WTC11 (cell line): Measurements from ENCODE around the gene TM4SF18.

Experiments used
- ATF1 ChIP-seq: sonication (generic); formaldehyde crosslinking; IDR thresholded peaks from 2 replicates; pipeline ENCODE4 v1.8.1; 2023; ENCODE audit warnings: mild to moderate bottlenecking, moderate library complexity, missing genetic modification reagents
- MYBL2 ChIP-seq: sonication (generic); formaldehyde crosslinking; IDR thresholded peaks from 2 replicates; pipeline ENCODE4 v1.8.1; 2023; ENCODE audit warnings: mild to moderate bottlenecking, moderate library complexity, missing genetic modification reagents
- NFE2L1 ChIP-seq: sonication (generic); formaldehyde crosslinking; IDR thresholded peaks from 2 replicates; pipeline ENCODE4 v1.8.1; 2023; ENCODE audit warnings: missing genetic modification reagents
- SMAD3 ChIP-seq: sonication (generic); formaldehyde crosslinking; IDR thresholded peaks from 2 replicates; pipeline ENCODE4 v1.8.0; 2022; ENCODE audit warnings: missing genetic modification reagents, mild to moderate bottlenecking, borderline replicate concordance
- SP1 ChIP-seq: sonication (generic); formaldehyde crosslinking; conservative IDR thresholded peaks from 2 replicates; pipeline ENCODE4 v1.8.1; 2022; ENCODE audit warnings: missing genetic modification reagents
- TEAD4 ChIP-seq: sonication (generic); formaldehyde crosslinking; IDR thresholded peaks from 2 replicates; pipeline ENCODE4 v1.8.0; 2022; ENCODE audit warnings: mild to moderate bottlenecking, missing genetic modification reagents
- ZNF121 ChIP-seq: sonication (generic); formaldehyde crosslinking; IDR thresholded peaks from 2 replicates; pipeline ENCODE4 v1.8.0; 2023; ENCODE audit warnings: missing genetic modification reagents
- TF ChIP-seq, protein P1 (sequence below): fragments of 200-600 bp; IDR thresholded peaks from 2 replicates; pipeline ENCODE4 v1.8.0; 2022; ENCODE audit warnings: antibody characterized with exemption
- TF ChIP-seq, protein P2 (sequence below): sonication (generic); formaldehyde crosslinking; conservative IDR thresholded peaks from 2 replicates; pipeline ENCODE4 v1.8.1; 2022; ENCODE audit warnings: mild to moderate bottlenecking, missing genetic modification reagents
- TF ChIP-seq, protein P3 (sequence below): sonication (generic); formaldehyde crosslinking; IDR thresholded peaks from 2 replicates; pipeline ENCODE4 v1.8.0; 2022; ENCODE audit warnings: mild to moderate bottlenecking, missing genetic modification reagents
- TF ChIP-seq, protein P4 (sequence below): sonication (generic); formaldehyde crosslinking; IDR thresholded peaks from 2 replicates; pipeline ENCODE4 v1.8.0; 2022; ENCODE audit warnings: missing genetic modification reagents
- TF ChIP-seq, protein P5 (sequence below): fragments of 250-450 bp; sonication (Bioruptor Pico); conservative IDR thresholded peaks from 2 replicates; pipeline ENCODE4 v1.9.0; 2021; ENCODE audit warnings: mild to moderate bottlenecking

DNA sequence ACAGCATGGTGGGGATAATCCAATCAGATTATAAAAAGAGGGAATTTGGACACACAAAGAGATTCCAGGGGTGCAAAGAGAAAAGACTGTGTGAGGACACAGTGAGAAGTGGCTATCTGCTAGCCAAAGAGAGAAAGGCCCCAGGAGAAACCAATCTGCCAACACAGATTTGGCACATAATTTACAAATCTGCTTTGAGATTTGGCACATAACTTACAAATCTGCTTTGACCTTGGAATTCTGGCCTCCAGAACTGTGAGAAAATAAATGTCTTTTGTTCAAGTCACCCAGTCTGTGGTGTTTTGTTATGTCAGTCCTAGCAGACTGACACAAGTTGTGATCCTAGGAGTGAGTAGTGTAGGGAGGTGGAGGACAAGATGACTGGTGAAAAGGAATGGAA, 3.5 kb upstream of the TM4SF18 start:
- TF ChIP-seq MYBL2, result no peak
- TF ChIP-seq NFE2L1 (CRISPR knock-in tag), result no peak
- TF ChIP-seq, protein P1, sequence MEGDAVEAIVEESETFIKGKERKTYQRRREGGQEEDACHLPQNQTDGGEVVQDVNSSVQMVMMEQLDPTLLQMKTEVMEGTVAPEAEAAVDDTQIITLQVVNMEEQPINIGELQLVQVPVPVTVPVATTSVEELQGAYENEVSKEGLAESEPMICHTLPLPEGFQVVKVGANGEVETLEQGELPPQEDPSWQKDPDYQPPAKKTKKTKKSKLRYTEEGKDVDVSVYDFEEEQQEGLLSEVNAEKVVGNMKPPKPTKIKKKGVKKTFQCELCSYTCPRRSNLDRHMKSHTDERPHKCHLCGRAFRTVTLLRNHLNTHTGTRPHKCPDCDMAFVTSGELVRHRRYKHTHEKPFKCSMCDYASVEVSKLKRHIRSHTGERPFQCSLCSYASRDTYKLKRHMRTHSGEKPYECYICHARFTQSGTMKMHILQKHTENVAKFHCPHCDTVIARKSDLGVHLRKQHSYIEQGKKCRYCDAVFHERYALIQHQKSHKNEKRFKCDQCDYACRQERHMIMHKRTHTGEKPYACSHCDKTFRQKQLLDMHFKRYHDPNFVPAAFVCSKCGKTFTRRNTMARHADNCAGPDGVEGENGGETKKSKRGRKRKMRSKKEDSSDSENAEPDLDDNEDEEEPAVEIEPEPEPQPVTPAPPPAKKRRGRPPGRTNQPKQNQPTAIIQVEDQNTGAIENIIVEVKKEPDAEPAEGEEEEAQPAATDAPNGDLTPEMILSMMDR, result no peak
- TF ChIP-seq, protein P2, sequence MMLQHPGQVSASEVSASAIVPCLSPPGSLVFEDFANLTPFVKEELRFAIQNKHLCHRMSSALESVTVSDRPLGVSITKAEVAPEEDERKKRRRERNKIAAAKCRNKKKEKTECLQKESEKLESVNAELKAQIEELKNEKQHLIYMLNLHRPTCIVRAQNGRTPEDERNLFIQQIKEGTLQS (CRISPR knock-in tag), result no peak
- TF ChIP-seq ATF1 (CRISPR knock-in tag), result no peak
- TF ChIP-seq SMAD3 (CRISPR knock-in tag), result no peak
- no peak for TF ChIP-seq ZNF121
- TF ChIP-seq, protein P3, sequence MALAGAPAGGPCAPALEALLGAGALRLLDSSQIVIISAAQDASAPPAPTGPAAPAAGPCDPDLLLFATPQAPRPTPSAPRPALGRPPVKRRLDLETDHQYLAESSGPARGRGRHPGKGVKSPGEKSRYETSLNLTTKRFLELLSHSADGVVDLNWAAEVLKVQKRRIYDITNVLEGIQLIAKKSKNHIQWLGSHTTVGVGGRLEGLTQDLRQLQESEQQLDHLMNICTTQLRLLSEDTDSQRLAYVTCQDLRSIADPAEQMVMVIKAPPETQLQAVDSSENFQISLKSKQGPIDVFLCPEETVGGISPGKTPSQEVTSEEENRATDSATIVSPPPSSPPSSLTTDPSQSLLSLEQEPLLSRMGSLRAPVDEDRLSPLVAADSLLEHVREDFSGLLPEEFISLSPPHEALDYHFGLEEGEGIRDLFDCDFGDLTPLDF, result no peak
- TF ChIP-seq, protein P4, sequence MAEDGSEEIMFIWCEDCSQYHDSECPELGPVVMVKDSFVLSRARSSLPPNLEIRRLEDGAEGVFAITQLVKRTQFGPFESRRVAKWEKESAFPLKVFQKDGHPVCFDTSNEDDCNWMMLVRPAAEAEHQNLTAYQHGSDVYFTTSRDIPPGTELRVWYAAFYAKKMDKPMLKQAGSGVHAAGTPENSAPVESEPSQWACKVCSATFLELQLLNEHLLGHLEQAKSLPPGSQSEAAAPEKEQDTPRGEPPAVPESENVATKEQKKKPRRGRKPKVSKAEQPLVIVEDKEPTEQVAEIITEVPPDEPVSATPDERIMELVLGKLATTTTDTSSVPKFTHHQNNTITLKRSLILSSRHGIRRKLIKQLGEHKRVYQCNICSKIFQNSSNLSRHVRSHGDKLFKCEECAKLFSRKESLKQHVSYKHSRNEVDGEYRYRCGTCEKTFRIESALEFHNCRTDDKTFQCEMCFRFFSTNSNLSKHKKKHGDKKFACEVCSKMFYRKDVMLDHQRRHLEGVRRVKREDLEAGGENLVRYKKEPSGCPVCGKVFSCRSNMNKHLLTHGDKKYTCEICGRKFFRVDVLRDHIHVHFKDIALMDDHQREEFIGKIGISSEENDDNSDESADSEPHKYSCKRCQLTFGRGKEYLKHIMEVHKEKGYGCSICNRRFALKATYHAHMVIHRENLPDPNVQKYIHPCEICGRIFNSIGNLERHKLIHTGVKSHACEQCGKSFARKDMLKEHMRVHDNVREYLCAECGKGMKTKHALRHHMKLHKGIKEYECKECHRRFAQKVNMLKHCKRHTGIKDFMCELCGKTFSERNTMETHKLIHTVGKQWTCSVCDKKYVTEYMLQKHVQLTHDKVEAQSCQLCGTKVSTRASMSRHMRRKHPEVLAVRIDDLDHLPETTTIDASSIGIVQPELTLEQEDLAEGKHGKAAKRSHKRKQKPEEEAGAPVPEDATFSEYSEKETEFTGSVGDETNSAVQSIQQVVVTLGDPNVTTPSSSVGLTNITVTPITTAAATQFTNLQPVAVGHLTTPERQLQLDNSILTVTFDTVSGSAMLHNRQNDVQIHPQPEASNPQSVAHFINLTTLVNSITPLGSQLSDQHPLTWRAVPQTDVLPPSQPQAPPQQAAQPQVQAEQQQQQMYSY (CRISPR knock-in tag), result no peak
- TF ChIP-seq SP1 (CRISPR knock-in tag), result no peak
- TF ChIP-seq, protein P5, sequence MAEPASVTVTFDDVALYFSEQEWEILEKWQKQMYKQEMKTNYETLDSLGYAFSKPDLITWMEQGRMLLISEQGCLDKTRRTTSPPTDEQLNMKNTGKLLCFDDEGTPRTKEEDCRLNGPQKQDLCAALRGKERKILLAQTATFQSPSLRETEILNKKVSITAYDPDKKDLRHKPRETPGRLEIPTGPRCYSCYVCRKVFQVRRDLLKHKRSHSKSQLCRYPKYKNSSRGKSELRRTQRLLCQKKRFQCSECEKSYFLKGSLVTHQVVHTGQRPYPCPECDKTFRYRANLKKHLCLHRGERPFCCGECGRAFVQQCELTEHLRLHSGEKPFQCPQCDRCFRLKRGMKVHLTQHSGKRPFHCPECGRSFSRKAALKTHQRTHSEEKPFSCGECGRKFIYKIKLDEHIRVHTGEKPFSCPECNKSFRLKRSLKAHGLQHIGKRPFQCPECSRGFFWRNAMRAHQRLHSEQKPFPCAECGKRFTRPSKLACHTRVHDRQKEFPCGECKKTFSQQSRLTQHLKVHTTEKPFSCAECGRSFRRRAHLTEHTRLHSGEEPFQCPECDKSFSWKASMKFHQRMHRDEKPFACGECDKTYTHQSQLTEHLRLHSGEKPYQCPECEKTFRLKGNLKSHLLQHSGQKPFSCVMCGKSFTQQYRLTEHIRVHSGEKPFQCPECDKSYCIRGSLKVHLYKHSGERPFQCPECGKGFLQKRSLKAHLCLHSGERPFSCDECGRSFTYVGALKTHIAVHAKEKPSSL, result no peak
- no peak for TF ChIP-seq TEAD4 (CRISPR knock-in tag)
